Right renal cortex interstitium (tissue), 3 donors: Measurements from ENCODE around the gene WDPCP. TPM values are rescaled to one million over a fixed set of nuclear protein-coding genes. Genes with fewer than 3 reads are reported as not detected.
"Not testable (repeated sequence)": the region's sequence is repeated elsewhere in the genome, so short reads cannot be mapped to it uniquely, and the experiment has no call there.

Experiments used
- DNase-seq, 3 donors: peaks; one replicate each; pipeline ENCODE4 v3.0.0-alpha.2; 2013; ENCODE audit warnings: low read depth in 3 of 3, low spot score in 2 of 3
- polyA plus RNA-seq, 3 donors: library from polyadenylated mRNA; unstranded; fragments of 120-200 nt; gene quantifications; one replicate each; pipeline ENCODE4 v1.2.1, GENCODE V29; 2013; ENCODE audit not compliant: insufficient read length in 3 of 3

WDPCP gene
- polyA plus RNA-seq, 3 donors = 14.0 to 14.8 (median 14.3) TPM

DNA sequence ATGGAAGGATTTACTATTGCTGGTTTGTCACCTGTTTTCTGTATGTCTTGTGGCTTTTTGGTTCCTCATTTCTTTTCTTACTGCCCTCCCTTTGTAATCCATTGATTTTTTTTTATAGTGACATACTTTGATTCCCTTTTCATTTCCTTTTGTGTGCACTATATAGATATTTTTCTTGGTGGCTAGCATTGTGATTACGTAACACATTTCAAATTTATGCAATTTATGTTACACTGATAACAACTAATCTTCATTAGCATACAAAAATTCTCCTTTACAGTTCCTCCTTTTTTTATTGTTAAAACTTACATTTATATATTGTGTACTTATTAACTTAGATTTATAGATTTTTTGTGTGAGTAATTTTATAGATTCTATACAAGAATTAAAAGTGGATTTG is 457.1 kb downstream of the WDPCP start:
- no peak for DNase-seq

- DNase-seq = no peak
These were observed 460.7 kb downstream of the WDPCP start for GRCh38 chr2:63127594-63127993.

- DNase-seq = no peak
These were observed 463.4 kb downstream of the WDPCP start for GRCh38 chr2:63124850-63125249.

GRCh38 chr2:63124218-63124617 is 464.1 kb downstream of the WDPCP start:
- no peak for DNase-seq

DNA sequence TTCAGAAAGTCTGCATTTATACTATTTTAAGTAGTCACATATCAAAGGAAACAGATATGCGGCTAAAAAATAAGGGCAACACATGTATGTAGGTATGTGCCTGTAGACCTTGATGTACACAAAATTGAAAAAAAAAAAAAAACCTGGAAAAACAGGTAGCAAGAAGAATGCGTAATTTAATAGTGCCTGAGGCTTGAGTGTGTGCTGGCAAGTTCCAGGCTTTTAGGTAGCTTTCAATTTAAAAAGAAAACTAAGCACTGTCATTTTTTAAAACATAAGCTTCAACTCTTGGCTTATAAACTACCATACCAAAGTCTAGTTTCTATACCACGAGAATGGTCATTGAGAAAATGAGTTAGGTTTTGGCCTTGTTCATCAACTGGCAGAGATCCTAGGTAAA is 465.4 kb downstream of the WDPCP start:
- DNase-seq = no peak

DNA sequence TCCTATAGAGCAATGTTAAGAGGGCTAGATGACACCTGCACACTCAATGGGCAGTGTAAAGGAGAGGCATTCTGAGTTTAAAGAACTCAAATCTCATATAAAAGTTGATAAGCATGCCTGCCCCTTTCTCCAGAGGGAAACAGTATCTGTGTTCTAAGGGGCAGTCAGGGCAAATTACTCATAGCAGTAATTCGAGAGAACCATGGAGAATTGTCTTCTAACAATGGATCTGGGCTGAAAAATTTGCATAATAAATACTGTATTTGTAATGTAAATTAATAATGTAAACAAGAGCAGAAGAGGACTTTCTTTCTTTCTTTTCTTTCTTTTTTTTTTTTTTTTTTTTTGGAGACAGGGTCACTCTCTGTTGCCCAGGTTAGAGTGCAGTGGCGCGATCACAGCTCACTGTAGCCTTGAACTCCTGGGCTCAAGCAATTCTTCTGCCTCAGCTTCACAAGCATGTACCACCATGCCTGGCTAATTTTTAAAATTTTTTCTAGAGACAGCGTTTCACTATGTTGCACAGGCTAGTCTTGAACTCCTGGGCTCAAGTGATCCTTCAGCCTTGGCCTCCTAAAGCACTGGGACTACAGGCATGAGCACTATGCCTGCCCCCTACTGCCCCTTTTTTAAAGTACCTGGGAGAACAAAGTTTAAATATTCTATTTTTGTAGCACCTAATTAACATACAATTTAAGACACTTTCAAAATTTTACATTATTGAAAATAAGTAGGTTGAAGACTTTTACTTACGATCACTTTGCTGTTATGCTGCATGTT is 467.0 kb downstream of the WDPCP start:
- no peak for DNase-seq

- no peak for DNase-seq
These were observed 469.5 kb downstream of the WDPCP start for GRCh38 chr2:63118821-63119220.

DNA sequence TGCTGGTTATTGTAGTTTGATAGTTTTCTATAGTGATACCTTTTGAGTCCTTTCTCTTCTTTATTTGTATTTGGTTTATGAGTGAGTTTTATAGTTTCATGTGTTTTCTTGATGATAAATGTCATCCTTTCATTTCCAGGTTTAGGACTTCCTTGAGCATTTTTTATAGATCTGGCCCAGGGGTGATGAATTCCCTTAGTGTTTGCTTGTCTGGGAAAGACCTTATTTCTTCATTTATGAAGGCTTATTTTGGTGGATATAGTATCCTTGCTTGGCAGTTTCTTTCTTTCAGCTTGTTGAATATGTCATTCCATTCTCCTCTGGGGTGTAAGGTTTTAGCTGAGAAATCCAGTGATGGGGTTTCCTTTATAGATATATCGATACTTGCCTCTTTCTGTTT is 483.8 kb downstream of the WDPCP start:
- DNase-seq = no peak

- no peak for DNase-seq
These were observed 486.3 kb downstream of the WDPCP start for GRCh38 chr2:63101954-63102353.

DNA sequence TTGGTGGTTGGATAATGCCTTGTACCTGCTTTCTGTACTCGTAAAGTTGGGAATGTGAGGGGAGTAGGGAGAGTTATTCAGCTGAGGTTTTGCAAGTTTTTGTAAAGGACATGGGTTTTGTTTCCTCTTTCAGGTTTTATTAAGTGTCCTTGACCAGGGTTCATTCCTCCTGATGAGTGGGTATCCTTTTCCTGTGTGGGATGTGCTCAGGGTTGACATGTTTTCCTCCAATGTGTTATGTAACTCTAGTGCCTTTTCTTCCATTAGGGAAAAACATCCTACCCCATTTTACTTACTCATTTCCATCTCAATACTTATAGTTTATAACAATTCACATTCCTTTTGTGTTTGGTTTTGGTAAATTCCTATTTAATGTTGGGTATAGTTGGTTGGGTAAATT is 489.2 kb downstream of the WDPCP start:
- no peak for DNase-seq

- no peak for DNase-seq
These were observed 491.8 kb downstream of the WDPCP start for GRCh38 chr2:63096491-63096890.

- no peak for DNase-seq
These were observed 494.8 kb downstream of the WDPCP start for GRCh38 chr2:63093502-63093901.

- no peak for DNase-seq
These were observed 495.4 kb downstream of the WDPCP start for GRCh38 chr2:63092857-63093256.

DNA sequence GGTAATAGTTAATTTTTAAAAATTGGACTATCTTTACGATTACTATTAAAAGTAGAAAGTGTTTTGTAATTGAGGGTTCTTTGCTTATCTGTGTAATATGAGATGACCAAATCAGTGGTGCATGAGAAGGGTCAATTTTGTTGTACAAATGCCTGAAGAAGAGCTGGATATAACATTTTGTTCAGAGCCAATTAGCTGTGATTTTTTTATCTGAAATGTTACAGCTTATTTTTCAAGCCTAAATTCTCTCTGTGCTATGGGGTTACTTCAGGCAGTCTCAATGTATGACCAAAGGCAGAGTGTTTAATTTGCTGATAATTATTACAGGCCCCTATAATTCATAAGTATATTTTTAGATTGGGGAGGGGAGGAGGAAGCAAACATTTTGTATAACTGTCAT is 495.9 kb downstream of the WDPCP start:
- no peak for DNase-seq

DNA sequence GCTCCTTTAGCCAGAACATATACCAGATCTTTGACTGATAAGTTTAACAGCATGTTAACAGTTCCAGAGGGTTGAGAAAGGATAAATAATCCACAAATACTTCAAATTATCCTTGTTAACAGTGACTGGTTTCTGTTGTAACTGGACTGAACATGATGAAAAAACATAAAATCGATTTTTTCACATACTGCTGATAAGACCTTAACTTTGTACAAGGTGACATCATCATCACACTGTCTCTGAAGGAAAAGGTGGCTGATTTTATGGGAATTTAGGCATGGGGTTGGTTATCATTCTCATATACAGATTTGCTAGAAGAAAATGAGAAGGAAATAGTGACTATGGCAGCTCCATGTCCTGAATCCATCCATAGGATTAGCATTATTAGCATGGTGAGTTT is 501.6 kb downstream of the WDPCP start:
- DNase-seq = no peak

GRCh38 chr2:63081404-63081803 is 506.9 kb downstream of the WDPCP start:
- no peak for DNase-seq

DNA sequence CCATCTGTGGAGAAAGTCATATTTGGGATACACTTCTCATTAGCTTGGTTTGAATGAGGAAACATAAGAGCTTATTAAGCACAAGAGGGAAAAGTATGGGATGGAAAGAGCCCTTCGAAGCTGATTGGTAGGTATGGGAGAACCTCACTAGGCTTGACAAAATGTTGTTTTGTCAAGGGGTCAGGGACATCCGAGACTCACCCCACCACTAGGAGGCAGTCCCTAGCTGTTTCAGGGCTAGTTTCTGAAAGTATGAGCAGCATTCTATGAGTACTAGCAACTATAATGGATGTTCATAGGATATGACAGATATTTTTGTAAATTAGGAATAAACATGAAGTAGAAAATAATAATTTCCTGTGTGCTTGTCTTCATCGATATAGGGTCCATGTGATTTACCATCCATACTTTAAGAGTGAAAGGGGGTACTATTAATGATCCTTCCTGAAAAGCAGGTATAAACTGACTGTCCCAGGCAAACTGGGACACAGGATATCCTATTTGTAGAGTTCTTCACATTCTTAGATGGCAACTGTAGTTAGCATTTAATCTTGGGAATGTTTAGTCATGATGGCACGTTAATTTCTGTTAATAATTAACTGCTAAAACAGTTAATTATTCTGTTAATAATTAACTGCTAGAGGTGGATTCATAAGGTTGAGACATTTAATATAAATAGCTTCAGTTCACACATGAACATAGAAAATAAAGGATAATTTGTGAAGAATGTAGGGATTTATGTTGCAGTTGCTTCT is 509.2 kb downstream of the WDPCP start:
- no peak for DNase-seq

- not testable (repeated sequence) for DNase-seq
These were observed 513.9 kb downstream of the WDPCP start for GRCh38 chr2:63074399-63074798.

DNA sequence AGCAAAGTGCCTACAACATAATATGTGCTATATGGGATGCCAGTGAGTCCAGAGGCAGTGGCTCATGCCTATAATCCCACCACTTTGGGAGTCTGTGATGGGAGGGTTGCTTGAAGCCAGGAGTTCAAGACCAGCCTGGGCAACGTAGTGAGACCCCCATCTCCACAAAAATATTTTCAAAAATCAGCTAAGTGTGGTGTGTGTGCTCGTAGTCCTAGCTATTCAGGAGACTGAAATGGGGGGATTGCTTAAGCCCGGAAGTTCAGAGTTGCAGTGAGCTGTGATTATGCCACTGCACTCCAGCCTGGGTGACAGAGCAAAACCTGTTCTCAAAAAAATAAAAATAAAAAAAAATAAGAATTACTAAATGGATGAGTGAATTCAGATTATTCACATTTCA is 514.3 kb downstream of the WDPCP start:
- no peak for DNase-seq

DNA sequence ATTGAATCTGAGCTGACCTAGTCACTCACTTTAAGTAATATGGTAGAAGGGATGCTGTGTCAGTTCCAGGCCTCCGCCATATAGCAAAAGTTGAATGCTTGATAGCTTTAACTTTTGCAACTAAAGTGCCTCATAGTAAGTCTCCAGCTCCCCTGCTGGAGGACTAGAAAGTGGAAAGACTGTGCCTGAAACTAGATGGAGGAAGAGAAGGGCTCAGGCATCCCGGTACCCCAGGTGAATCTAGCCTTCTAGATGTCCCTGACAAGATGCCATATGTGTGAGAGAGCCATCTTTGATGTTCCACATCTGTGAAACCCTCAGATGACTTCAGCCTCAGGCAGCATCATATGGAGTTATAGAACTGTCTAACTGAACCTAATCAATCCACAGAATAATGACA is 516.6 kb downstream of the WDPCP start:
- DNase-seq = no peak
